ENCODE data around the gene DVL1. TPM values are rescaled to one million over a fixed set of nuclear protein-coding genes. Genes with fewer than 3 reads are reported as not detected.

Gene DVL1
- 64.8 and 74.8 TPM in 2 replicates for total RNA-seq

DNA sequence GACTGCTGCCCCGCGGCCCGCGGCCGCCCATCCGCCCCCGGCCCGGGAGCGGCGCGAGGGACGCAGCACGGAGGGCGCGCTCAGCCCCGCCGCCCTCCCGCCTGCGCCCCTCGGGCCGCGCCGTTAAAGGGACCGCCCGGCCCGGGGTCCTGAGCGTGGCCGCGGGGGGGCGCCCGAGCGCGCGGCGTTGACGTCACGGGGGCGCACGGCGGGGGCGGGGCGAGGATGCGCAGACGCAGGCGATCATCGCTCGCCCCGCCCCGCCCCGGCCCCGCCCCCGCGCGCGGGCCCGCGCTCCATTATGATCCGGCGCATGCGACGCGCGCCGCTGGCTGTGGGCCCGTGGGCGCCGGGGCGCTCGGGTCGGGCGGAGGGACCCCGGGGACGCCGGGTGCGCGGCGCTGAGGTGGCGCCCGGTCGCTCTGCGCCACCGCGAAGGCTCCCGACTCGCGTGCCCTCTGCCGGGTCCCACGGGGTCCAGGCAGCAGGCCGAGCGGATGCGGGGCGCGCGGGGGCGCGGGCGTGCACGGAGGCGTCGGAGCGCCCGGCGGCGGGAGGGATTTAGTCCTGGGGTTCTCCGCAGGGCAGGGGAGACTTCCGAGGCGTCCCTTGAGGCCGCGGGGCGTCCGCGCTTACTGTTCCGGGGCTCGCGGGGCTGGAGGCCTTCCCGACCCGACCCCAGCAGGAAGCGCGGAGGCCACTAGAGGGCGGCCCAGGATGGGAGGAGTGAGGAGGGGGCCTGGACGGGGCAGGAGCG, at the start of gene DVL1:
Gene DVL1 (minus strand): TSS at position 163 of the 757 bp plus-strand sequence. CDS start 353 bp downstream, outside the sequence.

DNA sequence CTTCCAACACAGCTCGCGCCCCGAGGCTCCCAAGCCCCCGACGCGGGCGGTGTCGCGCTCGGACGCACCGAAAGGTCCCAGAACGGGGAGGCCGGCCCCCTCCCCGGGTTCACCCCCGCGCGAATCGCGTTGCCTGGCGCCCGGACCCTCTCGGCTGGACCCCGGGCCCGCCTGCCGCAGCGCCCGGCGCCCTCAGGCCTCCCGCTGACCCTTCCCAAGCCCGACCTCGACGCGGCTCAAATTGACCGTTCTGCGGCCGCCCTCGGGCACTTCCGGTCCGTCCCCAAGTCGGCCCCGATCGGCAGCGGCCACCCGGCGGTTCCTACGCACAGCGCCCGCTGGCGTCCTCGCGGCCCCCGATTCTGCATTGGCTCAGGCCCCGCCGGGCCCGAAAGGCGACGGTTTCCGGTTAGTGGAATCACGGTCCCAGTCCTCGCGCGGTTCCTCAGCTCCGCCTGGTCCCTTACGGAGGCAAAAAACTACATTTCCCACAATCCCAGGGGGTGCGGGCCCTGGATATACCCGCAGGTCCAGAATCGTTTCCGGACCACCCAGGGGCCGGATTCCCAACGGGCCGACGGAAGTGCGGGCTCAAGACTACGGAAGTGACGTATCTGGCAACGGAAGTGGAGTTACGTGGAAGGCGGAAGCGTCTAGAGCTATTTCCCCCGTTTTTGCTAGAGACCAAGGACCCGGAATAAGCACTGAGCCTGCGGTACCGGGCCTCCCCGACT, 25.9 kb upstream of the DVL1 start, which contains the start of gene AURKAIP1:
Gene AURKAIP1 (minus strand): TSS at position 279 of the 734 bp plus-strand sequence. CDS start 451 bp downstream, outside the sequence.

DNA sequence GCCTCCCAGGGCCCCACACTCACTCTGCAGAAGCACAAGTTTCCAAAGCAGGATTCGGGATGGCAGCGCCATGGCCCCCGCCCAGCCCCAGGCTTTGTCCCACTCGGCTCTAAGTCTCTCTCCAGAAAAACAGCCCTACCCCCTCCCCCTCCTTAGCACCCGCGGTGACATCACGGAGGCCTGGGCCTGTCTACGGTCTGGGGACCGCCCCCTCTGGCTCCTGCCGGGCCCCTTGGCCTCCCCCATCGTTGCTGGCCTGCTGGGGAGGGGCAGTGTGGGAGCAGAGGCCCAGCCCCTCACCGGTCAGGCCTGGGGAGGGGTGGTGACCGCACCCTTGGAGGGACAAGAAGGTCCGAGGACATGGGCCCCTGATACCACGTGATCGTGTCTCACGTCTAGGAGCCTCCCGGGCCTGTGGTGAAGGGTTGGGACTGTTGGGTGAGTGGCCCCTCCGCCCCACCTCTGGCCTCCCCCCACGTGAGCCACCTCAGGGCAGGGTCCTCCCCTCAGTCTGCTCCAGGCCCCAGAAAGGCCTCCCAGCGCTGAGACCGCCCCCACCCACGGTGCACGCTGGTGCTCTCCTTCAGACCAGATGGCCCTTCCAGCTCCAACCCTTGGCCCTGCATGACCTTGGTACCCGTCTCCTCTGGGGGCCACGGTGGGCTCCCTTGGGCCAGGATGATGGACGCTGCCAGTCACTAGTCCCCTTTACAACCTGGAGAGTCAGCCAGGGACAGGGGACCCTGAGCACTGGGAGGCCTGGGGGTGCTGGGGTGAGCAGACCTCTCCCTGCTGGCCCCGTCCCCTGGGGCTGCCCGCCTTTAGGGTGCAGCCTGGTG, 9.4 kb upstream of the DVL1 start, which contains the start of gene MXRA8:
Gene MXRA8 (minus strand): TSS at position 123 of the 839 bp plus-strand sequence. CDS start 51 bp downstream, at position 72.

DNA sequence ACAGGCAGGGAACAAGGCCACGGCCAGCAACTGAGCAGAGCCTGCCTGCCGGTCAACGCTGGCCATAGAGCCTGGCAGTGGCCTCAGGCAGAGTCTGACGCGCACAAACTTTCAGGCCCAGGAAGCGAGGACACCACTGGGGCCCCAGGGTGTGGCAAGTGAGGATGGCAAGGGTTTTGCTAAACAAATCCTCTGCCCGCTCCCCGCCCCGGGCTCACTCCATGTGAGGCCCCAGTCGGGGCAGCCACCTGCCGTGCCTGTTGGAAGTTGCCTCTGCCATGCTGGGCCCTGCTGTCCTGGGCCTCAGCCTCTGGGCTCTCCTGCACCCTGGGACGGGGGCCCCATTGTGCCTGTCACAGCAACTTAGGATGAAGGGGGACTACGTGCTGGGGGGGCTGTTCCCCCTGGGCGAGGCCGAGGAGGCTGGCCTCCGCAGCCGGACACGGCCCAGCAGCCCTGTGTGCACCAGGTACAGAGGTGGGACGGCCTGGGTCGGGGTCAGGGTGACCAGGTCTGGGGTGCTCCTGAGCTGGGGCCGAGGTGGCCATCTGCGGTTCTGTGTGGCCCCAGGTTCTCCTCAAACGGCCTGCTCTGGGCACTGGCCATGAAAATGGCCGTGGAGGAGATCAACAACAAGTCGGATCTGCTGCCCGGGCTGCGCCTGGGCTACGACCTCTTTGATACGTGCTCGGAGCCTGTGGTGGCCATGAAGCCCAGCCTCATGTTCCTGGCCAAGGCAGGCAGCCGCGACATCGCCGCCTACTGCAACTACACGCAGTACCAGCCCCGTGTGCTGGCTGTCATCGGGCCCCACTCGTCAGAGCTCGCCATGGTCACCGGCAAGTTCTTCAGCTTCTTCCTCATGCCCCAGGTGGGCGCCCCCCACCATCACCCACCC, 17.9 kb downstream of the DVL1 start, which contains the start of gene TAS1R3:
Gene TAS1R3 (plus strand): TSS at position 213 of the 898 bp plus-strand sequence. CDS start 66 bp downstream, at position 279.

DNA sequence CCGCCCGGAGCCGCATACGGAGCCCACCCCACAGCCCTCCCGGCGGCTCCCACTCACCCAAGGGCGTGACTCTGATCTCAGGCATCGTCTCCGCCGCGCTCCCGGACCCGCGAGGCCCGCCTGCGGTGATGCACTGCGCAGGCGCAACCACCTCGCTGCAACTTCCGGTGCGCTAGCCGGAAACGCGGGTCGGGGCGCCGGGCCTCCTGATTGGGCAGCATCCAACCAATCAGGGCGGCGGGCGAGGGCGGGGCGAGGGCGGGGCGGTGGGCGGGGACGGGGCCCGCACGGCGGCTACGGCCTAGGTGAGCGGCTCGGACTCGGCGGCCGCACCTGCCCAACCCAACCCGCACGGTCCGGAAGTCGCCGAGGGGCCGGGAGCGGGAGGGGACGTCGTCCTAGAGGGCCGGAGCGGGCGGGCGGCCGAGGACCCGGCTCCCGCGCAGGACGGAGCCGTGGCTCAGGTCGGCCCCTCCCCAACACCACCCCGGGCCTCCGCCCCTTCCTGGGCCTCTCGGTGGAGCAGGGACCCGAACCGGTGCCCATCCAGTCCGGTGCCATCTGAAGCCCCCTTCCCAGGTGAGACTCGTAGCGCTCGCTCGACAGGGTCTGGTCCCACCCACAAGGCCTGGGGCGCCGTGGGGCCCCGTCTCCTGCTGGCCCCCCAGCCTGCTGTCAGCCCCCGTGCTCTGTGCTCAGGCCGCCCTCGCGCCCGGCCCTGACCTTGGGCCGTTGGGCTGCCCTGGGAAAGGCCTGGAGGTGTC, 24.5 kb downstream of the DVL1 start, which contains the start of the genes CPTP and INTS11:
Gene CPTP (plus strand): TSS at position 279 of the 764 bp plus-strand sequence. CDS start 2,109 bp downstream, outside the sequence.
Gene INTS11 (minus strand): TSS at position 137 of the 764 bp plus-strand sequence. CDS start 52 bp downstream, at position 85.

DNA sequence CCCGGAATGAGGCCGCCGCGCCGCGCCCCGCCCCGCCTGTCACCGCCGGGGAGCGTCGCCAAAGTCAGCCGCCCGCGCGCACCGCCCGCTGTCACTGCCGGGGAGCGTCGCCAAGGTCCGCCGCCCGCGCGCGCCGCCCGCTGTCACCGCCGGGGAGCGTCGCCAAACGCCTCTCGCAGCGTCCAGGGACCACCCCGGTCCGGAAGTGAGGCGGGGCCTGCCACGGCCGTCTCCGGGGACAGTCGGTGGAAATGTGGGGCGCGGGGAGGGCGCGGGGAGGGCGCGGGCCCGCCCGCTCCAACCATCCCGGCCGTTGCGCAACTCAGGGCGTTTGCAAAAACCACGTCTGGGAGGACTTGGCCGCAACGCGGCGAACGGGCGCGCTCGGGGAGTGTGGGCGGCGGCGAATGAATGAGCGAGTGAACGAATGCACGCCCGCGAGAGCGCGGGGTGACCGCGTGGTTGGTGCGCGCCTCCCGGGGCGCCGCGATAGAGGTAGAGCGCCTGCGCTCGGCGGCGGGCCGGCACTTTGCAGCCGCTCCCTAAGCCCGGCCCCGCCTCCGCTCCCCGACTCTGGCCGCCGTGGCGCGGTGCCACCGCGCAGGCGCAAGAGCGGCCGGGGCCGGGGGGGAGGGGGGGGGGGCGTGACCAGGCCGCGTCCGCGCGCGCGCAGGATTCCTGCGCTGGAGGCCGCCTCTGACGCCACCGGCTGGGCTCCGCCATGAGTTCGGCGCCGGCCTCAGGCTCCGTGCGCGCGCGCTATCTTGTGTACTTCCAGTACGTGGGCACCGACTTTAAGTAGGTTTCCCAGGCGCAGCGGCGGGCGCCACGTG, 41.1 kb downstream of the DVL1 start, which contains the start of the genes ACAP3 and PUSL1:
Gene ACAP3 (minus strand): TSS at position 8 of the 833 bp plus-strand sequence. CDS start 115 bp downstream, outside the sequence.
Gene PUSL1 (plus strand): TSS at position 675 of the 833 bp plus-strand sequence. CDS start 47 bp downstream, at position 722.

Small RNA genes within 50 kb of the gene (small RNA-seq; reads per million reads assigned to genes)
- gene MIR6726: not detected

Other genes with a start within 250 kb of the DVL1 start
- gene C1orf159, start 233.3 kb downstream of the DVL1 start, total RNA-seq: 9.2 and 12.3 TPM in 2 replicates
- gene TTLL10, start 175.5 kb downstream of the DVL1 start, total RNA-seq: not detected in 2 replicates
- gene TNFRSF18, start 142.8 kb downstream of the DVL1 start, total RNA-seq: 0.16 TPM in 1 of 2 replicates, not detected in the other
- gene TNFRSF4, start 135.3 kb downstream of the DVL1 start, total RNA-seq: 0.24 TPM in 1 of 2 replicates, not detected in the other
- 112 and 134 TPM in 2 replicates for gene SDF4, start 117.4 kb downstream of the DVL1 start, total RNA-seq
- 34.0 and 34.9 TPM in 2 replicates for gene B3GALT6, start 117.2 kb downstream of the DVL1 start, total RNA-seq
- 0.36 and 1.1 TPM in 2 replicates for gene C1QTNF12, start 102.7 kb downstream of the DVL1 start, total RNA-seq
- 41.2 and 44.0 TPM in 2 replicates for gene UBE2J2, start 75.6 kb downstream of the DVL1 start, total RNA-seq
- gene SCNN1D, start 69.0 kb downstream of the DVL1 start, total RNA-seq: 0.97 and 1.3 TPM in 2 replicates
- 49.7 and 57.1 TPM in 2 replicates for gene ACAP3, start 41.5 kb downstream of the DVL1 start, total RNA-seq
- 21.9 and 27.4 TPM in 2 replicates for gene PUSL1, start 40.8 kb downstream of the DVL1 start, total RNA-seq
- gene INTS11, start 24.8 kb downstream of the DVL1 start, total RNA-seq: 56.1 and 62.1 TPM in 2 replicates
- 19.1 and 24.0 TPM in 2 replicates for gene CPTP, start 24.6 kb downstream of the DVL1 start, total RNA-seq
- gene TAS1R3, start 18.1 kb downstream of the DVL1 start, total RNA-seq: 0.32 and 0.36 TPM in 2 replicates
- 621 and 684 TPM in 2 replicates for gene MXRA8, start 9.1 kb upstream of the DVL1 start, total RNA-seq
- gene AURKAIP1, start 25.8 kb upstream of the DVL1 start, total RNA-seq: 37.2 and 56.3 TPM in 2 replicates
- 126 and 152 TPM in 2 replicates for gene CCNL2, start 49.9 kb upstream of the DVL1 start, total RNA-seq
- gene MRPL20, start 57.9 kb upstream of the DVL1 start, total RNA-seq: 47.4 and 54.9 TPM in 2 replicates
- 0.81 and 0.85 TPM in 2 replicates for gene ANKRD65, start 71.9 kb upstream of the DVL1 start, total RNA-seq
- 2.4 and 3.4 TPM in 2 replicates for gene VWA1, start 86.3 kb upstream of the DVL1 start, total RNA-seq
- gene ATAD3C, start 100.3 kb upstream of the DVL1 start, total RNA-seq: under 0.01 TPM in 2 replicates
- gene ATAD3B, start 122.3 kb upstream of the DVL1 start, total RNA-seq: 12.8 and 18.0 TPM in 2 replicates
- gene ATAD3A, start 162.7 kb upstream of the DVL1 start, total RNA-seq: 26.9 and 27.2 TPM in 2 replicates
- 4.7 and 6.7 TPM in 2 replicates for gene TMEM240, start 191.2 kb upstream of the DVL1 start, total RNA-seq
- gene SSU72, start 225.4 kb upstream of the DVL1 start, total RNA-seq: 75.3 and 79.8 TPM in 2 replicates